ENCODE results near the gene PDXK. TPM values are rescaled to one million over a fixed set of nuclear protein-coding genes. Genes with fewer than 3 reads are reported as not detected.

PDXK gene
- total and polyA plus RNA-seq, 2 of the 8 experiments (the other 6 are each of a cell fraction or from before 2014, with no cell fraction given) = 78.0 to 112 TPM

DNA sequence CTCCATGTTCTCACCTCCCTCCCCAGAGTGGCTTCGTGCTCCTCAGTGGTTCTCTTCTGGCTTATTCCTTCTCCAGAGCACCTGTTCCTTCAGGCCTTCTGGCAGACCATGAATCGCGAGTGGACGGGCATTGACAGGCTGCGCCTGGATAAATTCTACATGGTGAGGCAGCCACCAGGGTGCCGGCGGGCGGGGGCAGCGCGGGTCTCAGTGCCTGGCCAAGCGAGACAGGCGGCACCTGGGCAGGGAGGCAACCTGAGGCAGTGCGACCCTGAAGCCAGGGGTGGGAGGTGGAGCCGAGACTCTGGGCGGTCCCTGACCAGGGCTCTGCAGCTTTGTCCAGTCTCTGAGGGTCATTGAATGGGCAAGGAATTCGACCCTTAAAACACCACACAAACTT, 74.3 kb downstream of the PDXK start (continued):
- TF ChIP-seq, protein P1, sequence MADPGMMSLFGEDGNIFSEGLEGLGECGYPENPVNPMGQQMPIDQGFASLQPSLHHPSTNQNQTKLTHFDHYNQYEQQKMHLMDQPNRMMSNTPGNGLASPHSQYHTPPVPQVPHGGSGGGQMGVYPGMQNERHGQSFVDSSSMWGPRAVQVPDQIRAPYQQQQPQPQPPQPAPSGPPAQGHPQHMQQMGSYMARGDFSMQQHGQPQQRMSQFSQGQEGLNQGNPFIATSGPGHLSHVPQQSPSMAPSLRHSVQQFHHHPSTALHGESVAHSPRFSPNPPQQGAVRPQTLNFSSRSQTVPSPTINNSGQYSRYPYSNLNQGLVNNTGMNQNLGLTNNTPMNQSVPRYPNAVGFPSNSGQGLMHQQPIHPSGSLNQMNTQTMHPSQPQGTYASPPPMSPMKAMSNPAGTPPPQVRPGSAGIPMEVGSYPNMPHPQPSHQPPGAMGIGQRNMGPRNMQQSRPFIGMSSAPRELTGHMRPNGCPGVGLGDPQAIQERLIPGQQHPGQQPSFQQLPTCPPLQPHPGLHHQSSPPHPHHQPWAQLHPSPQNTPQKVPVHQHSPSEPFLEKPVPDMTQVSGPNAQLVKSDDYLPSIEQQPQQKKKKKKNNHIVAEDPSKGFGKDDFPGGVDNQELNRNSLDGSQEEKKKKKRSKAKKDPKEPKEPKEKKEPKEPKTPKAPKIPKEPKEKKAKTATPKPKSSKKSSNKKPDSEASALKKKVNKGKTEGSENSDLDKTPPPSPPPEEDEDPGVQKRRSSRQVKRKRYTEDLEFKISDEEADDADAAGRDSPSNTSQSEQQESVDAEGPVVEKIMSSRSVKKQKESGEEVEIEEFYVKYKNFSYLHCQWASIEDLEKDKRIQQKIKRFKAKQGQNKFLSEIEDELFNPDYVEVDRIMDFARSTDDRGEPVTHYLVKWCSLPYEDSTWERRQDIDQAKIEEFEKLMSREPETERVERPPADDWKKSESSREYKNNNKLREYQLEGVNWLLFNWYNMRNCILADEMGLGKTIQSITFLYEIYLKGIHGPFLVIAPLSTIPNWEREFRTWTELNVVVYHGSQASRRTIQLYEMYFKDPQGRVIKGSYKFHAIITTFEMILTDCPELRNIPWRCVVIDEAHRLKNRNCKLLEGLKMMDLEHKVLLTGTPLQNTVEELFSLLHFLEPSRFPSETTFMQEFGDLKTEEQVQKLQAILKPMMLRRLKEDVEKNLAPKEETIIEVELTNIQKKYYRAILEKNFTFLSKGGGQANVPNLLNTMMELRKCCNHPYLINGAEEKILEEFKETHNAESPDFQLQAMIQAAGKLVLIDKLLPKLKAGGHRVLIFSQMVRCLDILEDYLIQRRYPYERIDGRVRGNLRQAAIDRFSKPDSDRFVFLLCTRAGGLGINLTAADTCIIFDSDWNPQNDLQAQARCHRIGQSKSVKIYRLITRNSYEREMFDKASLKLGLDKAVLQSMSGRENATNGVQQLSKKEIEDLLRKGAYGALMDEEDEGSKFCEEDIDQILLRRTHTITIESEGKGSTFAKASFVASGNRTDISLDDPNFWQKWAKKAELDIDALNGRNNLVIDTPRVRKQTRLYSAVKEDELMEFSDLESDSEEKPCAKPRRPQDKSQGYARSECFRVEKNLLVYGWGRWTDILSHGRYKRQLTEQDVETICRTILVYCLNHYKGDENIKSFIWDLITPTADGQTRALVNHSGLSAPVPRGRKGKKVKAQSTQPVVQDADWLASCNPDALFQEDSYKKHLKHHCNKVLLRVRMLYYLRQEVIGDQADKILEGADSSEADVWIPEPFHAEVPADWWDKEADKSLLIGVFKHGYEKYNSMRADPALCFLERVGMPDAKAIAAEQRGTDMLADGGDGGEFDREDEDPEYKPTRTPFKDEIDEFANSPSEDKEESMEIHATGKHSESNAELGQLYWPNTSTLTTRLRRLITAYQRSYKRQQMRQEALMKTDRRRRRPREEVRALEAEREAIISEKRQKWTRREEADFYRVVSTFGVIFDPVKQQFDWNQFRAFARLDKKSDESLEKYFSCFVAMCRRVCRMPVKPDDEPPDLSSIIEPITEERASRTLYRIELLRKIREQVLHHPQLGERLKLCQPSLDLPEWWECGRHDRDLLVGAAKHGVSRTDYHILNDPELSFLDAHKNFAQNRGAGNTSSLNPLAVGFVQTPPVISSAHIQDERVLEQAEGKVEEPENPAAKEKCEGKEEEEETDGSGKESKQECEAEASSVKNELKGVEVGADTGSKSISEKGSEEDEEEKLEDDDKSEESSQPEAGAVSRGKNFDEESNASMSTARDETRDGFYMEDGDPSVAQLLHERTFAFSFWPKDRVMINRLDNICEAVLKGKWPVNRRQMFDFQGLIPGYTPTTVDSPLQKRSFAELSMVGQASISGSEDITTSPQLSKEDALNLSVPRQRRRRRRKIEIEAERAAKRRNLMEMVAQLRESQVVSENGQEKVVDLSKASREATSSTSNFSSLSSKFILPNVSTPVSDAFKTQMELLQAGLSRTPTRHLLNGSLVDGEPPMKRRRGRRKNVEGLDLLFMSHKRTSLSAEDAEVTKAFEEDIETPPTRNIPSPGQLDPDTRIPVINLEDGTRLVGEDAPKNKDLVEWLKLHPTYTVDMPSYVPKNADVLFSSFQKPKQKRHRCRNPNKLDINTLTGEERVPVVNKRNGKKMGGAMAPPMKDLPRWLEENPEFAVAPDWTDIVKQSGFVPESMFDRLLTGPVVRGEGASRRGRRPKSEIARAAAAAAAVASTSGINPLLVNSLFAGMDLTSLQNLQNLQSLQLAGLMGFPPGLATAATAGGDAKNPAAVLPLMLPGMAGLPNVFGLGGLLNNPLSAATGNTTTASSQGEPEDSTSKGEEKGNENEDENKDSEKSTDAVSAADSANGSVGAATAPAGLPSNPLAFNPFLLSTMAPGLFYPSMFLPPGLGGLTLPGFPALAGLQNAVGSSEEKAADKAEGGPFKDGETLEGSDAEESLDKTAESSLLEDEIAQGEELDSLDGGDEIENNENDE (IDR thresholded peaks at IDR 0.05; ENCODE audit: insufficient replicate concordance, low read length) = no peak
- TF ChIP-seq POU5F1 (IDR thresholded peaks at IDR 0.05; ENCODE audit: low read depth, low read length) (no peak), TEAD4 (IDR thresholded peaks at IDR 0.05; ENCODE audit: low read depth, low read length) (no peak), CHD1 (IDR thresholded peaks at IDR 0.05; ENCODE audit: low read depth, low read length) (no peak), BCL11A (IDR thresholded peaks at IDR 0.05; ENCODE audit: low read depth in 2 of 2, low read length in 2 of 2) (no peak), RBBP5 (IDR thresholded peaks at IDR 0.05; ENCODE audit: borderline replicate concordance, low read depth, low read length) (no peak), KDM1A (IDR thresholded peaks at IDR 0.05; ENCODE audit: borderline replicate concordance, low read length) (no peak), SAP30 (IDR thresholded peaks at IDR 0.05; ENCODE audit: insufficient read depth, insufficient replicate concordance, low read length) (no peak)
- TF ChIP-seq, protein P2, sequence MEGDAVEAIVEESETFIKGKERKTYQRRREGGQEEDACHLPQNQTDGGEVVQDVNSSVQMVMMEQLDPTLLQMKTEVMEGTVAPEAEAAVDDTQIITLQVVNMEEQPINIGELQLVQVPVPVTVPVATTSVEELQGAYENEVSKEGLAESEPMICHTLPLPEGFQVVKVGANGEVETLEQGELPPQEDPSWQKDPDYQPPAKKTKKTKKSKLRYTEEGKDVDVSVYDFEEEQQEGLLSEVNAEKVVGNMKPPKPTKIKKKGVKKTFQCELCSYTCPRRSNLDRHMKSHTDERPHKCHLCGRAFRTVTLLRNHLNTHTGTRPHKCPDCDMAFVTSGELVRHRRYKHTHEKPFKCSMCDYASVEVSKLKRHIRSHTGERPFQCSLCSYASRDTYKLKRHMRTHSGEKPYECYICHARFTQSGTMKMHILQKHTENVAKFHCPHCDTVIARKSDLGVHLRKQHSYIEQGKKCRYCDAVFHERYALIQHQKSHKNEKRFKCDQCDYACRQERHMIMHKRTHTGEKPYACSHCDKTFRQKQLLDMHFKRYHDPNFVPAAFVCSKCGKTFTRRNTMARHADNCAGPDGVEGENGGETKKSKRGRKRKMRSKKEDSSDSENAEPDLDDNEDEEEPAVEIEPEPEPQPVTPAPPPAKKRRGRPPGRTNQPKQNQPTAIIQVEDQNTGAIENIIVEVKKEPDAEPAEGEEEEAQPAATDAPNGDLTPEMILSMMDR (IDR thresholded peaks at IDR 0.05; ENCODE audit: control extremely low read depth in 1 of 3, insufficient read depth in 1 of 3, low read depth in 1 of 3, low read length in 3 of 3) = no peak

All from H1 (cell line).